GM12875 (cell line): ENCODE measurements around the gene SFR1.

Source experiments
- H3K4me3 ChIP-seq: one replicate; pipeline ENCODE4 v1.5.1; 2011; ENCODE audit warnings: low read depth, low read length, control low read depth
- TF ChIP-seq, protein P1 (sequence below): IDR thresholded peaks from 2 replicates; pipeline ENCODE4 v1.5.1; 2011; ENCODE audit warnings: low read depth, mild to moderate bottlenecking, control low read depth, inconsistent platforms, low read length, moderate library complexity, borderline replicate concordance; ENCODE audit not compliant: insufficient read depth

SFR1 gene

DNA sequence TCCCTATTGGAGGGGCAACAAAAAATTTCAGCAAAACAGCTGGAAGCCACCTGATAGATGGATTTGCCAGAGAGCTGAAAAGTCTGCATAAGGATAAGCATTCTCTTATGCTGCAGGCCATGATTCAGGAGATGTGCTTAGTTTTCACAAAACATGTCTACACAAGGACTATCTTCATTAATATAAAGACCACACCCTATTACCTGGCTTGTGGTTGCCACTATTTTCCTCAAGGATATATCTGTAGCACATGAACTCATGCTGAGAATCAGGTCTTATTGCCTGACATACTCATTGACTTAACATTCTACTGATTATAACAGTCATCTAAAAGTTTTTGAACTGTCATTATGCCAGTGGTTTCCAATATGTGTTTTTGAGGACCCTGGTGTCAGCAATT is 29.2 kb upstream of the SFR1 start:
- TF ChIP-seq, protein P1, sequence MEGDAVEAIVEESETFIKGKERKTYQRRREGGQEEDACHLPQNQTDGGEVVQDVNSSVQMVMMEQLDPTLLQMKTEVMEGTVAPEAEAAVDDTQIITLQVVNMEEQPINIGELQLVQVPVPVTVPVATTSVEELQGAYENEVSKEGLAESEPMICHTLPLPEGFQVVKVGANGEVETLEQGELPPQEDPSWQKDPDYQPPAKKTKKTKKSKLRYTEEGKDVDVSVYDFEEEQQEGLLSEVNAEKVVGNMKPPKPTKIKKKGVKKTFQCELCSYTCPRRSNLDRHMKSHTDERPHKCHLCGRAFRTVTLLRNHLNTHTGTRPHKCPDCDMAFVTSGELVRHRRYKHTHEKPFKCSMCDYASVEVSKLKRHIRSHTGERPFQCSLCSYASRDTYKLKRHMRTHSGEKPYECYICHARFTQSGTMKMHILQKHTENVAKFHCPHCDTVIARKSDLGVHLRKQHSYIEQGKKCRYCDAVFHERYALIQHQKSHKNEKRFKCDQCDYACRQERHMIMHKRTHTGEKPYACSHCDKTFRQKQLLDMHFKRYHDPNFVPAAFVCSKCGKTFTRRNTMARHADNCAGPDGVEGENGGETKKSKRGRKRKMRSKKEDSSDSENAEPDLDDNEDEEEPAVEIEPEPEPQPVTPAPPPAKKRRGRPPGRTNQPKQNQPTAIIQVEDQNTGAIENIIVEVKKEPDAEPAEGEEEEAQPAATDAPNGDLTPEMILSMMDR, result no peak
- no peak overlapping the region for H3K4me3 ChIP-seq

- H3K4me3 ChIP-seq, result no peak overlapping the region
- TF ChIP-seq, protein P1, result no peak
These were observed 25.3 kb upstream of the SFR1 start for GRCh38 chr10:104096692-104097091.

DNA sequence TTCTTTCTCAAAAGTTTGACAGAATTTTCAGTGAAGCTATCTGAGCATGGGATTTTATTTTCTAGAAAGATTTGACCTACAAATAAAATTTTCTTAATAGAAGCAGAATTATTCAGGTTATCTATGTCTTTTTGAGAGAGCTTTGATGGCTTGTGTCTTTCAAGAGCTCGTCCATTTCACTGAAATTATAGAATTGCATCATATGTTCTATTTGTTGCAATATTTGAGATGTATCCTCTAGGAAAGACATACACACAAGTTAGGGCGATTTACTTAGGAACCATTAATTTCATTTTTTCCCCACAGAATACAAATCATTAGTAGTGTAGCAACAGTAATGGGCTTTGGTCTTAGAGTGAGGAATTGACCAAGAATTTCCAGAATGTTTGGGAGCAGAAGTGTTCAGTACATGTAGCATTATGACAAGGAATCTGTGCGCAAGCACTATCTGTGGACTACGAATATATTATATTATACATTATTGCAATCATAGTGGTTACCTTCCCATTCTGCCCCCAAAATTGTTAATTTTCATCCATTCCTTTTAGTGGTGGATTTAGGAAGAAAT is 23.5 kb upstream of the SFR1 start:
- TF ChIP-seq, protein P1, result no peak
- H3K4me3 ChIP-seq, result no peak overlapping the region

GRCh38 chr10:104099269-104099668 is 22.7 kb upstream of the SFR1 start:
- no peak overlapping the region for H3K4me3 ChIP-seq
- TF ChIP-seq, protein P1, result no peak

DNA sequence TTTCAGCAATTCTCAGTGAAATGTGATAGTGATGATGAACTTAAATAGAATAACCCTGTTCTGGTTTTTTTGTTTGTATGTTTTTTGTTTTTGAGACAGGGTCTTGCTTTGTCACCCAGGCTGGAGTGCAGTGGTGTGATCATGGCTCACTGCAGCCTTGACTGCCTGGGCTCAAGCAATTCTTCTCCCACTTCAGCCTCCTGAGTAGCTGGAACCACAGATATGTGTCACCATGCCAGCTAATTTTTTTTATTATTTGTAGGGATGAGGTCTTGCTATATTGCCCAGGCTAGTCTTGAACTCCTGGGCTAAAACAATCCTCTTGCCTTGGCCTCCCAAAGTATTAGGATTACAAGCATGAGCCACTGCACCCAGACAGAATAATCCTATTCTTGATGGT is 22.0 kb upstream of the SFR1 start:
- no peak overlapping the region for H3K4me3 ChIP-seq
- TF ChIP-seq, protein P1, result no peak

- TF ChIP-seq, protein P1, result no peak
These were observed 21.2 kb upstream of the SFR1 start for GRCh38 chr10:104100795-104101194.

DNA sequence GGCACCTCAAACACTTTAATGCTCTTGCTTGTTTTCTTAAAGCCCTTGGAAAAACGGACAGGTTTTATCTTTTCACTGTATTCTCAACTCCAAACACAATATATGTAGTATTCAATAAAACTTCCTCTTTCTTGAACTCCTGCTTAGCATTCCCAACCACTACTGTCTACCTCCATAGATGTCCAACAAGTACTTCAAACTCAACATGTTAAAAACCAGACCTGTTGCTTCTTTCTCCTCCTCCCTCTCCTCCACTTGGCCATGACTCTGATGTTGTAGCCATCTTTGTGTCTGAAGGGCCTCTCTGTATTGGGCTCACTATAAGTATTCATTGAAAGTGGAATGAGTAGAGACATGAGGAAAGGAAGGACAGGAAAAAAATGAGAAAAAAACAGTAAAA is 20.1 kb upstream of the SFR1 start:
- TF ChIP-seq, protein P1, result no peak
- H3K4me3 ChIP-seq, result no peak overlapping the region

More at GRCh38 chr10:104100795-104101194, 21.2 kb upstream of the SFR1 start:
- no peak overlapping the region for H3K4me3 ChIP-seq
